ENCODE data around the gene ARHGAP28. TPM values are rescaled to one million over a fixed set of nuclear protein-coding genes. Genes with fewer than 3 reads are reported as not detected.

Gene ARHGAP28
- polyA plus RNA-seq, 1 donor from 2014 or later, result 9.8 TPM

DNA sequence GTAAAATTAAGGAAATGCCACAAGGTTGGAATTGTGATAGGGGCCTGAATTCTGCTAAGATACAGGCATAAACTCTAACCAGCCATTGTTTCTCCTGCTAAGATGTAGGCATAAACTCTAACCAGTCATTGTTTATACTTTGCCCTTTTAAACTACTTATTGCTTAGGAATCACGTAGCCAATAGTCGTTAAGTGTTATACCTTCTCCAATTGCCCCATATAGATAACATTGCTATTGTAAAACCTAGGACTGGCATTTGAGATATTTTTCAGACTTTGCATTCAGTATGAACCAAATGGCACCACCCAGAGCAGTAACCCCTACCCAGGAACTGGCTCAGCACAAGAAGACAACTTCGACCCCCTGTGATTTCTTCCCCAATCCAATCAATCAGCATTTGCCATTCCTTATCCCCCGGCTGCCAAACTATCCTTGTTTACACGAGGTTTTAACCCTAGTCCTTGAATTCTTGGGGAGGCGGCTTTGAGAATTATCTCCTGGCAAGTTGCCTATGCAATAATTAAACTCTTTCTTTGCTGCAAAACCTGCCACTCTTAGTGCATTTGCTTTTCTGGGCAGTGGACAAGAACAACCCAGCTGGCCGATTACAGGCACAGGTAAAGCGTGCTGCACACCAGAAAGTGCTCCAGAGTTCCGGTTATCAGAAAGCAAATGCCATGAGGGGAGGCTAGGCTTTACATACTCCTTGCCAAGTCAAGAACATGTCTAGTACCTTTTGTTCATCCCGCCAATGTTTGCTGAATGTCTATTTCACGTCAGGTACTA is 220.5 kb downstream of the ARHGAP28 start:
- H3K27me3 ChIP-seq (ENCODE audit: insufficient read depth, low read depth, low read length), result no peaks in the 10 kb centered on the region
- TF ChIP-seq MXI1 (conservative IDR thresholded peaks at IDR 0.05; ENCODE audit: poor library complexity, severe bottlenecking) (no peak), SMC3 (conservative IDR thresholded peaks at IDR 0.05; ENCODE audit: poor library complexity) (no peak), POLR2AphosphoS5 (IDR thresholded peaks at IDR 0.05) (no peak), CTCF (IDR thresholded peaks at IDR 0.05; ENCODE audit: poor library complexity, severe bottlenecking) (no peak), RAD21 (conservative IDR thresholded peaks at IDR 0.05) (no peak), EP300 (conservative IDR thresholded peaks at IDR 0.05; ENCODE audit: poor library complexity, severe bottlenecking) (no peak), REST (IDR thresholded peaks at IDR 0.05; ENCODE audit: borderline replicate concordance) (no peak), TAF1 (IDR thresholded peaks at IDR 0.05; ENCODE audit: low read depth) (no peak), EZH2 (IDR thresholded peaks at IDR 0.05; ENCODE audit: borderline replicate concordance, insufficient read depth, low read length, poor library complexity, severe bottlenecking) (no peak)
- no peaks in the 10 kb centered on the region for H3K9me3 ChIP-seq (ENCODE audit: low read length)
- H3K4me3 ChIP-seq (ENCODE audit: low read length), result no peak overlapping the region
- H3K36me3 ChIP-seq (ENCODE audit: insufficient read depth, low read length), result no peaks in the 10 kb centered on the region
- no peaks in the 10 kb centered on the region for H3K9me2 ChIP-seq (ENCODE audit: insufficient read depth, low read length)
- H3F3A ChIP-seq (ENCODE audit: insufficient read depth, low read length, poor library complexity, severe bottlenecking), result no peaks in the 10 kb centered on the region
- H3K79me2 ChIP-seq (replicated peaks; ENCODE audit: insufficient read depth, low read length), result no peaks in the 10 kb centered on the region
- H3K9ac ChIP-seq (ENCODE audit: low read length), result no peak overlapping the region
- H4K20me1 ChIP-seq (ENCODE audit: insufficient read depth), result no peaks in the 10 kb centered on the region
- no peak overlapping the region for H3K4me2 ChIP-seq (ENCODE audit: low read length)
- H2AFZ ChIP-seq (ENCODE audit: low read depth, low read length), result no peak overlapping the region
- H3K27ac ChIP-seq (ENCODE audit: low read length), result no peak overlapping the region

- H3K4me2 ChIP-seq (ENCODE audit: low read length), result no peak overlapping the region
Measured at GRCh38 chr18:6950641-6951040, 221.1 kb downstream of the ARHGAP28 start.

More at GRCh38 chr18:6950641-6951040, 221.1 kb downstream of the ARHGAP28 start:
- Histone ChIP-seq H3K9ac (ENCODE audit: low read length) (no peak overlapping the region), H3K27ac (ENCODE audit: low read length) (no peak overlapping the region), H4K20me1 (ENCODE audit: insufficient read depth) (no peaks in the 10 kb centered on the region), H3F3A (ENCODE audit: insufficient read depth, low read length, poor library complexity, severe bottlenecking) (no peaks in the 10 kb centered on the region), H3K9me3 (ENCODE audit: low read length) (no peaks in the 10 kb centered on the region), H3K9me2 (ENCODE audit: insufficient read depth, low read length) (no peaks in the 10 kb centered on the region), H3K36me3 (ENCODE audit: insufficient read depth, low read length) (no peaks in the 10 kb centered on the region), H2AFZ (ENCODE audit: low read depth, low read length) (no peak overlapping the region), H3K27me3 (ENCODE audit: insufficient read depth, low read depth, low read length) (no peaks in the 10 kb centered on the region), H3K4me3 (ENCODE audit: low read length) (no peak overlapping the region), H3K79me2 (replicated peaks; ENCODE audit: insufficient read depth, low read length) (no peaks in the 10 kb centered on the region)
- TF ChIP-seq TAF1 (IDR thresholded peaks at IDR 0.05; ENCODE audit: low read depth), result no peak
- TF ChIP-seq POLR2AphosphoS5 (IDR thresholded peaks at IDR 0.05), result no peak
- TF ChIP-seq EP300 (conservative IDR thresholded peaks at IDR 0.05; ENCODE audit: poor library complexity, severe bottlenecking), result no peak
- no peak for TF ChIP-seq REST (IDR thresholded peaks at IDR 0.05; ENCODE audit: borderline replicate concordance)
- TF ChIP-seq CTCF (IDR thresholded peaks at IDR 0.05; ENCODE audit: poor library complexity, severe bottlenecking), result no peak
- TF ChIP-seq SMC3 (conservative IDR thresholded peaks at IDR 0.05; ENCODE audit: poor library complexity), result no peak
- TF ChIP-seq MXI1 (conservative IDR thresholded peaks at IDR 0.05; ENCODE audit: poor library complexity, severe bottlenecking), result no peak
- TF ChIP-seq RAD21 (conservative IDR thresholded peaks at IDR 0.05), result no peak
- TF ChIP-seq EZH2 (IDR thresholded peaks at IDR 0.05; ENCODE audit: borderline replicate concordance, insufficient read depth, low read length, poor library complexity, severe bottlenecking), result no peak

Data from neural cell (in vitro differentiated cells).